Hematopoietic multipotent progenitor cell (in vitro differentiated cells): ENCODE measurements around the gene CALHM1. TPM values are rescaled to one million over a fixed set of nuclear protein-coding genes. Genes with fewer than 3 reads are reported as not detected.
"Not testable (repeated sequence)": the region's sequence is repeated elsewhere in the genome, so short reads cannot be mapped to it uniquely, and the experiment has no call there.

ENCODE experiments used
- DNase-seq, 3 donors: peaks; one replicate each; pipeline ENCODE4 v3.0.0-alpha.2; 2011 to 2015; ENCODE audit warnings: low read depth in 2 of 3, low spot score in 2 of 3
- total RNA-seq: library from RNA; depleted of rRNA; stranded (reverse); fragments of >200 nt; gene quantifications from one replicate; pipeline ENCODE4 v1.2.3, GENCODE V29; 2012

Gene CALHM1
- total RNA-seq, 1 donor = not detected

DNA sequence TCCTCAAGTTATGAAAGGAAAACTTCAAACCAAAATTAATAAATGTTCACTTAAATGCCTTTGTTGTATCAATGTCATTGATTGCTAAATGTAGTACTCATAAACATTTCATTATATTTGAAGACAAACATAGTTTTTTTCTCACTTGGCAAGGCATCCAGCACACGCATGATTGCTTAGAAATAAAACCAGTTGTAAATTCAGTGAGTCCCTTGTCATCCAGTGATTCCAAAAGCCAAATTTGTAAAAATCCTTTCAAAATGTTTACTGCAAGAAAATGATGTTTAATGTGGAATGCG is 28.7 kb upstream of the CALHM1 start:
- no peak for DNase-seq

DNA sequence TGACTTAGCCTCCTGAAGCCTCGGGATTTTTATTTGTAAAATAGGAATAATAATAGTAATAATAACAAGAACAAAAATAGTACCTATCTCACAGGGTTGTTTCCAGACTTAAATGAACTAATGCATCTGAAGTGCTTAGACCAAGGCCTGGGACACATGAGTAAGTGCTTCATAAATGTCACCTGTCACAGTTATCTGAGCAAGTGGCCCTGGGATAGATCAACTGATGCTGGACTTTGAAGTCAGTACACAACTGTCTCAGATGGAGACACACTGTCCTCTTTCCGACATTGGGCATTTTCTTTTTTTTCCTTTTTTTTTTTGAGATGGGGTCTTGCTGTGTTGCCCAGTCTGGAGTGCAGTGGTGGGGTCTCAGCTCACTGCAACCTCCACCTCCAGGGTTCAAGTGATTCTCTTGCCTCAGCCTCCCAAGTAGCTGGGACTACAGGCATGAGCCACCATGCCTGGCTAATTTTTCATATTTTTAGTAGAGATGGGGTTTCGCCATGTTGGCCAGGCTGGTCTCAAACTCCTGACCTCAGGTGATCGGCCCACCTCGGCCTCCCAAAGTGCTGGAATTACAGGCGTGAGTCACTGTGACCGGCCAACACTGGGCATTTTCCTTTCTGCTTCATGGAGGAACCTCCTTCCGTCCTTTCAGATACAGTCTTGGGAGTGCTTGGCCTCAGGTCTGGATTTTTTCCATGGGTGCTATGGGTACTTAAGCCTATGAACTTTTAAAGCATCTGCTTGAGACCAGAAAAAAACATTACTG is 28.1 kb upstream of the CALHM1 start:
- not testable (repeated sequence) for DNase-seq

DNA sequence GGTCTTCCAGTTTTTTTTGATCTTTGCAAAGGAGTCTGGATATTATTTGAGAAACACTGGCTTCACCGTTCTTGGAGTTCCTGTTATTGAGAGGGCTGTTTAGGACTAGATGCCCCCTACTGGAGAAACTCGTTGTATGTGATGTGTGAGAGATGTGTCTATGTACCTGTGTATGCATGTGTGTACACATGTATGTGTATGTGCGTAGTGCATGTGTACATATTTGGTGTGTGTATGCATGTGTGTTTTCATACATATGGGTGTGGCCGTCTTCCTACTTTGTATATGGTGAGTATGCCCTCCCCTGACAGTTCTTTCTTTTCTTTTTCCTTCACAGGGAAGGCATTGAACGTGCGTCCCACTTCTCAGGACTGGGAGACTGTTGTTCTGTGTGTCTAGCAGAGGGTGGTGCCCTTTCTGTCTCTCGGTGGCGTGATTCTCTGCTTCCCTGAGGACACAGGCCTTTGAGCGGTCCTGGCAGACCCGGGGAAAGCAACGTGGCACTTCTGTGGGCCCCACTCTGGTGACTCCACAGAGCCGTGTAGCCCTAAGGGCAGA is 23.4 kb upstream of the CALHM1 start:
- peak; percentile 23 to 88 (median 71) for DNase-seq

DNA sequence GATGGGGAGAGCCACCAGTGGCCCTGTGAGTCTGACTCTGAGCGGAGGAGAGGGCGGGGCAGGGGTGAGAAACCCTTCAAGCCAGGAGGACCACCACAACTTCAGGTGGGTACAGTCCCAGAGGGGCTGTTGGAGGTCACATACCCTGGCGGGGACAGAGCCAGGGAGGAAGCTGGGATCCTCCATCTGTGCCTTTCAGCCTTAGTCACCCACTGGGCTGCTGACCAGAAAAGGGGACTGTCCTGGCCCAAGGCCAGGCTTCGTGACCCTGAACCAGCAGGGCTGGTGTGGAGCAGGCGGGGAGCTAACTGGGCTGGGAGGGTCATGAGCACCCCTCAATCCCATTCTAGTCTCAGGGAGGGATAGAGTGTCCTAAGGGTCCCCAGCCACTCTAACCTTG is 21.8 kb upstream of the CALHM1 start:
- no peak for DNase-seq

DNA sequence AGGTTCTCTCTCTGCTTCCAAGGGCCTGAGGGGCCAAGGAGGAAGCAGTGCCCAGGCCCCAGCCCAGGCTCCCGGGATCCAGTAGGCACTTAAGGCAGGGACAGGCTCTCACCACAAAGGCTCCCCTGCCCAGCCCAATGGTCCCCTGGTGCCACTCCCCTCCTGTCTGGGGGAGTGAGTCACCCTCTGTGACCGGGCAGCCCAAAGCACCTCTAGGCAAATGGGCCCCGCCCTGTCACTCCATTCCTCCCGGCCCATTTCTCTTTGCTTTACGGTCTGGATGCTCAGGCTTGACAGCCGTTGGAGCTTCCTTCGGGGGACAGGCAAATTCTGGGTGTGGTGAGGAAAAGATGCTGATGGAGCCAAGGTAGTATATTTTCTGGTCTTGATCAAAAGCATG is 20.4 kb upstream of the CALHM1 start, which contains the start of gene CALHM3:
Gene CALHM3, minus strand, starts transcription at position 106 of the 400 bp plus-strand sequence. CDS start 208 bp downstream, outside the sequence.
- no peak for DNase-seq

DNA sequence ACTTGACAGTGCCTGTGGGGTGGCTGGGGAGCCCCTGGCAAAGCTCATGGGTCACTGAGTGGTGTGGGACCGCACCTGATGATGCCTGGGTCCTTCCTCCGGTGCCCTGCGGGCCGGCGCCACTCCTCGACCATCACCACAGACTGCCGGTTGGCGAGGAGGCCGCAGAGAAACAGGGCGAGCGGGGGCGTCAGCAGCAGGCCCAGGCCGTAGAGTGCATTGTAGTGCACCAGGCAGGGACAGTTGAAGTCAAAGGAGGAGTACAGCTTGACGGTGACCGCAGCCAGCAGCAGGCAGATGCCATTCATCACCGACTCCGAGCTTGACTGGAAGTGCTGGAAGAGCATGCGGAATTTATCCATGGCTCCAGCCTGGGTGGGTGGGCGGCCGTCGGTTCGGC is 20.0 kb upstream of the CALHM1 start:
- no peak for DNase-seq

DNA sequence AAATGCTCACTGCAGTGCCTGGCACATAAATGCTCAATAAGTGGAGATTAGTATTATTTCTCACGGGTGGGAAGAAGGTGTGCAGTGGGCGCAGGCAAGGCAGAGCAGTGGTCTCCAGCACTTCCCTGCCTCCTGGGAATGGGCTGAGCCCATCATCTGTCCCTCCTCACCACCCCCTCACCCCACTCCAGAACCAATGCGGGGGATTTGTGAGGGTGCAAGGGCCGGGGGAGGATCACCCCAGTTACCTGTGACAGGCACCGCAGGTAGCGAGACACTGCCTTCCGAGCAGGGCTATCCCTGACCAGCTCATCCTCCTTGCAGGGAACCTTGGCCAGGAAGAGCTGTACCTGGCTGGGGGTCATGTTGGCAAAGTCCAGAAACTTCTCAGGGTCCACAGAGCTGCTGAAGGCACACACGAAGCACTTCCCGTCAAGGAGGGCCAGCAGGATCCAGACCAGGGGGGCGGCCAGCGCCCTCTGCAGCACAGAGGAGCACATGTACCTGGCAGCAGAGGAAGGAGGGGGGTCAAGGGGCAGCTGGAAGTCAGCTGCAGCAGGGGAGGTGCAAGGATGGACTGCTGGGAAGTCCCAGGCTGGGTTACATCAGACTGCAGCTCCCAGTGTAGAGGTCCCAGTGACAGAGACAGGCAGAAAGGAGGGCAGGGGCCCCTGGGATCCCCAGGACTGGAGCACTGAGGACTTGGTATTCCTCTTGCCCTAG is 17.5 kb upstream of the CALHM1 start:
- DNase-seq = peak in 2 of 3 donors; percentile 53 to 57

DNA sequence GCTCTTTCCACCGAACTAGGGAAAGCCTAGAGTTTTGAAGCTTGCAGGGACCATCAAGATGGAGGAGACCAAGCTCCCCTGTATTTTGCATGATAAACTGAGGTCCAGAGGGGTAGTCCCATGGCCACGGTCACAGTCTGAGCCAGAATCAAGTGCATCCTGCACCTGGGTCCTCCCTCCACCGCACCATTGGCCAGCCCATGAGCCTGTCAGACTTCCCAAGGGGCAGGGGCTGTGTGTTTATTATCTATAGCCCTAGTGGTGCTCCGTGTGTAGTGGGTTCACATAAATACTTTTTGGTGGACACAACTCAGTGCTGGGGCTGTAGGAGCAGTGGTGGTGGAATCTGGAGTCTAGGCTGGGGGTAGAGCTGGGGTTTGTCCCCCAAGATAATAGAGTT is 16.7 kb upstream of the CALHM1 start:
- no peak for DNase-seq

DNA sequence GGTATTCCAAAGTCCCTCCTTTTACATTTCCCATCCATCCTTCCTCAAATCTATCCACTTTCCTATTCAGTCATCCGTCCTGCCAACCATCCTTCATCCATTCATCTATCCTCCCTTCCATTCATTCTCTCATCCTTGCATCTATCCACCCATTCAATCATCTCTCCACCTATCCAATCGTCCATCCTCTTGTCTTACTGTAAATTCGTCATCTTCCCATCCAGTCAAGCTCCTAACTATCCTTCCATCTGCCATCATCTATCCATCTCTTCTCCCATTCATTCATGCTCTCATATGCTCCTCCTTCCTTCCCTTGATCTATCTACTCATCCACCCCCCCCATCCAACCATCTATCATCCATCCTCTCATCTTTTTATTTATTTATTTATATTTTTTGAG is 15.4 kb upstream of the CALHM1 start:
- no peak for DNase-seq

DNA sequence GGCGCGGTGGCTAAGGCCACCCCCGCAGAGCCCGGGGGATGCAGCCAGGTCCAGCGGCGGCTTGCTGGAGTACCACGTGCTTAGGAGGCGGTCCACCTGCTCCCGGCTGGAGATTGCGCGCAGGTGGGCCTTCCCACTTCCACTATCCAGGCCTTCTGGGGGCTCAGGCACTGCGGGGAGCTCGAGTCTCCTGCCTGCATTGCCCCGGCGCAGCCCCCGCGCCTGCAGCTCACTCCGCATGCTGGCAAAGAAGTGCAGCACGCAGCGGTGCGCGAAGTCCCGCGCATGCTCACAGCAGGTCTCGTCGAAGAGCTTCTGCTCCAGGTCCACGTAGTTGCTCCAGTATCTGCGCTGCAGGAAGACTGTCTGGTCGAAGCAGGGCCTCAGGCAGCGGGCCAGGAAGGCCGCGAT is 14.6 kb upstream of the CALHM1 start:
- no peak for DNase-seq

DNA sequence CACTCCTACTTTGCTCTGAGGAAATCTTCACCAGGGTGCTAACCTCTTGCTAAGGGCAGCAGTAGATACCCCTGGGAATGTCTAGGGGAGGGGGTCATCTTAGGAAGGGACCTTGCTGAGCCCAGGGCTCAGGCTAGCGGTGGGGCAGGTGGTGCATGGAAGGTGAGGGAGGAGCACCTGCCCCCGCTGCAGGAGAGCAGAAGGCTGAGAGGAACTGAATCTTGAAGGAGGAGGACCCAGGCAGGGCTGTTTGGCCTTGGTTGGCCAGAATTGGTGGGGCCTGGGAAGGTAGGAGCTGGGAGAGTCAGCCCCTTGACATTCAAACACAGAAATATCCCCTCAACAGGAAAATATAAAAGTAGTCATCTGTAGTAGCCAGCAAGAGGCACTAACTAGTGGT is 13.3 kb upstream of the CALHM1 start:
- DNase-seq = no peak

DNA sequence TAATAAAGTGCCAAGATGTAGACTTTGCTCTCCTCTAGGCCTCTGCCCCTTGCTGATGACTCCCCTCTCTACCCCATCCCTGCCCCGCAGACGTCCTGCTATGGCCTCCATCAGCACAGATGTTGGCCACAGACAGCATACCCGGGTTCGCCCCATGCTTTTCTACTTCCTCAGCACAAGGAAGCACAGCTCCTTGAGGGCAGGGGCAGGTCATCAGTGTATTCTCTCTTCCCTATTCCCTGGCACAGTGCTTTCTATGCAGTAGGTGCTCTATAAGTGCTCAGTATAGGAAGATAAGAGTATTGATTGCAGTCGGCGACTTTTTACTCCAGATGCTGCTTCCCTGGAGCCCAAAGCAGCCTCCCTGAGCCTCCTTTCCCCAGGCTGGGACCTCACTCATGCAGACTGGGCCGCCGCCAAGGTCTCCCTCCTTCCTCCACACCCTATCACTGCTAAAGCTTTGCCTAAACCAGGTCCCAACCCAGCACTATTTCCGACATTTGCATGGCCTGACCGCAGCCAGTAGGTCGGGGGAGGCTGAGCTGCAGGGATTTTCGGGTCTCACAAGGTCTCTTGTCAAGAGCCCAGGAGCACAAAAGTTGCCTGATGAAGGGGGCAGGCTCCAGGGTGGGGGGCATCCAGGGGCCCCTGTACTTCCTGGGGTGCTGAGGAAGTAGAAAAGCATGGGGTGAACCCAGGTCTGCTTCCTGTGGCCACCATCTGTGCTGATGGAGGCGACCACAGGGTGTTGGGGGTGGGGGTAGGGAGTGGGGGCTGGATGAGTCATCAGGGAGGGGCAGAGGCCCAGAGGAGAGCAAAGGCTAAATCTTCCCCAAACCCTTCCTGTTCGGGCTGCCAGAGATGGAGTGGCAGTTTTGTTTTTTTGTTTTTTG is 12.3 kb upstream of the CALHM1 start:
- DNase-seq = peak in 2 of 3 donors; percentile 94 to 96

DNA sequence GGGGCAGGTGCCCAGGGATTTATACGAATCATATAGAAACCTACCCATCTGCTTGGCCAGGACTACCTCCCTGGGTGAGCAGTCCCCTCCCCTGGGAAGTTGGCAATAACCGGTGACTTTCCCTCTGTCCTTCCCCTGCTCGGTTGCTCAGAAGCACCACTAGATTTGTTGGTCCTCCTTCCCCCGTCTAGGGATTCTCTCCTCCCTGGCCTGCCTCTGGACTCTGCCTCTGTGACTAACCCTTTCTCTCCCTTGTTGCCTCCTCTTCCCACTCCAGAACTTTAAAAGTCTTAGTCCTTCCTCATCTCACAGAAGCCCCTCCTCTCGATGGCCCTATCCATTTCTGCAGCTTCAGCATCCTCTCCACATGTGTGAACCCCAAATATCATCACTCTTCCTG is 10.5 kb upstream of the CALHM1 start:
- DNase-seq = no peak

DNA sequence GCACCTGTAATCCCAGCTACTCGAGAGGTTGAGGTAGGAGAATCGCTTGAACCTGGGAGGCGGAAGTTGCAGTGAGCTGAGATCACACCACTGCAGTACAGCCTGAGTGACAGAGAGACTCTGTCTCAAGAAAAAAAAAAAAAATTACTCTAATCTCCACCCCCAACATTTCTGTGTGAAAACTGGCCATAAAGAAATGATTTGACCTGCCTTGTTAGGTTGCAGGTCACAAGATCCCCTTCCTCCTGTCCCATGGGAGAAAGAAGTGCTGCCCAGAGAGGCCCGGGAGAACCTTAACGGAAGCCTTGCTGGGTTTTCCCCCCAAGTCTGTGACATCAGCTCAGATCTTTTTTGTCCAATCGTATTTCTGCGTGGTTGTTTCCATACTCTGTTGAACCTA is 8.7 kb upstream of the CALHM1 start:
- DNase-seq = no peak

DNA sequence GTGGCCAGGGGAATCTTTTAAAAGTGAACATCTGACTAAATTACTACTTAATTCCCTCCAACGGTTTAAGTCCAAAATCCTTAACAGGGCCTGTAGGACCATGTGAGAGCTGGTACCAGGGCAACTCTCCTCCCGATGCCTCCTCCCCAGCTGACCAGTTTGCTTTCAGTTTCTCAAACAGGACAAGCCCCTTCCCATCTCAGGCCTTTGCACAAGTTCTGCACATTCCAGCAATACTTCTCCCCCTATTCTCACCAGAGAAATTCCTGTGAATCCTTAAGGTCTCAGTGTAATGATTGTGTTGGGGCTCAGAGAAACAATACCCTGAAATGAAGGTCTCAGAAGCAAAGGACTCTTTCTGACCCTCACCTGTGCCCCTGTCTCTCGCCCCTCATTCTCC is 8.0 kb upstream of the CALHM1 start:
- no peak for DNase-seq

DNA sequence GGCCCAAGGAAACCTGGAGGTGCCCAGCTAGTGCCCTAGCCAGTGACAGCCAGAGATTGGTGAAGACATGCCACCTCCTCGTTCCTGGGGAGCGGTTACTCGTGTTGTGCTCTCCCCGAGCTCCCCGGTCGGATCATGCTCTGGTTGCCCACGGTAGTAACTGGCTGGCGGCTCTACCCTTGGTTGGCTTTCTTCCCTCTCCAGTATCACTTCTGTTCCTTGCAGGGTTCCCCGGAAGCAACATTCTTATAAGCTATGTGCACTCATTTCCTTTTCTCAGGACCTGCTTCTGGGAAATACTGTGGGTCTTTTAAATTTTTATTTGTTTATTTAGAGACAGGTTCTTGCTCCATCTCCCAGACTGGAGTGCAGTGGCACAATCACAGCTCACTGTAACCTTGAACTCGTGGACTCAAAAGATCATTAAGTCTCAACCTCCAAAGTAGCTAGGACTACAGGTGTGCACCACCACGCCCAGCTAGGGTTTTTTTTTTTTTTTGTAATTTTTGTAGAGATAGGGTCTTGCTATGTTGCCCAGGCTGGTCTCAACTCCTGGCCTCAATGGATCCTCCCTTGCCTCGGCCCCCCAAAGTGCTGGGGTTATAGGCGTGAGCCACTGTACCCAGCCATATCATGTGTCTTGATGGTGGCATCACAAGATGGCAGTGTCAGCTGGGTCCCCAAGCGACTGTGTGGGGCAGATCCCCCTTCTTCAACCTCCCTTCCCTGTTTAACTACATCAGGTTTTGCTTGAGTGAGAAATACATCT is 6.9 kb upstream of the CALHM1 start:
- DNase-seq = no peak

DNA sequence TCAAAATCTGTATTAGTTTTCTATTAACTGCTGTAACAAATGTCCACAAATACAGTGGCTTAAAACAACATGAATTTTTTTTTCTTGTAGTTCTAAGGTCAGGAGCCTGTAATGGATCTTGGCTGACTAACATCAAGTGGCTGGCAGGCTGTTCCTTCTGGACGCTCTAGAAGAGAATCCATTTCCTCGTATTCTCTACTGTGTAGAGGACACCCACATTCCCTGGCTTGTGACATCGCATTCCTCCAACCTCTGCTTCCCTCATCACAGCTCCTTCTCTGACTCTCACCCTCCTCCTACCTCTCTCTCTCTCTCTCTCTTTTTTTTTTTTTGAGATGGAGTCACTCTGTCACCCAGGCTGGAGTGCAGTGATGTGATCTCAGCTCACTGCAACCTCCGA is 4.8 kb upstream of the CALHM1 start:
- DNase-seq = no peak

DNA sequence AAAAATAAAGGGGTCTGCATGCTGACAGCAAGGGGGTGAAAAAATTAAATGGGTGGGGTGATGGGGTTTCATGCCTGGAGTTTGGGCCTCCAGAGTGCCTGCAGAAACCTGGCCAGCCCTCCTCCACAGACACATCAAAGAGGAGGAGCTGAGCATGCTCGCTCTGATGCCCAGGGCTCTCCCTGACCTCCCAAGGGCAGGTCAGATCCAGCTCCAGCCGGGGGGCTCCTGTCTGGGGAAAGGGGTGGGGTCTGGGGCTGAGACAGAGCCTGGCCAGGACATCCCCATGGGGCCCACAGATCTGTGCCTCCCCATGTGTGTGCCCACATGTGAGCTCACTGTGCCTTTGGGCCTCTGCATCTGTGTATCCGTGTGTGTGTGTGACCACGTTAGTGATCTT is 915 bp upstream of the CALHM1 start:
- DNase-seq = no peak

DNA sequence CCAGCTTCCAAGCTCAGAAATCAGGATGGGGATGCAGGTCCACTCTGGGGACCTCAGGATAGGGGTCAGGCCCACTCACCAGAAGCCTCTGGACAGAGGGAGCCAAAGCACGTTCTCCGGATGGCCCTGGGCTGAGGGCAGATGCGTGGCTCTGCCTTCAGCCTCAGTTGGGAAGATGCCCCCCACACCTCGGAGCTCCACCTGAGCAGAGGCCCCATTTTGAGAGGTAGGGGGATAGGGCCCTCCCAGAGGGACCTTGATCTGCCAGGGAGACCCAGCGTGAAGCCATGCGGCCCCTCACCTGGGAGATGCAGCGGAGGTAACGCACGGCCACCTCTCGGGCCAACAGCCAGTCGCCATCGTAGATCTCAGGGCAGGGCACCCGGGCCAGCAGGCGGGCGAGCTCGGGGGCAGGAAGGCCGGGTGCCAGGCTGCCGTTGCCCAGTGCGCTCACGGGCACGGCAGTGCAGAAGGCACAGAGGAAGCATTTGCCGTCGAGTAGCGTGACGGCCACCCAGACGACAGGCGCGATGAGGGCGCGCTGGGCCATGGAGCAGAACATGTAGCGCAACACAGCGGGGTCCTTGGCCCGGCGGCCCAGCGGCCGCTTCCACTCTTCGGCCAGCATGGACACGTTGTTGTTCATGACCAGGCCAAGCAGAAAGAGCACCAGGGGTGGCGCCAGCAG is 660 bp downstream of the CALHM1 start:
- no peak for DNase-seq
